ENCODE data around the gene ST7.

DNA sequence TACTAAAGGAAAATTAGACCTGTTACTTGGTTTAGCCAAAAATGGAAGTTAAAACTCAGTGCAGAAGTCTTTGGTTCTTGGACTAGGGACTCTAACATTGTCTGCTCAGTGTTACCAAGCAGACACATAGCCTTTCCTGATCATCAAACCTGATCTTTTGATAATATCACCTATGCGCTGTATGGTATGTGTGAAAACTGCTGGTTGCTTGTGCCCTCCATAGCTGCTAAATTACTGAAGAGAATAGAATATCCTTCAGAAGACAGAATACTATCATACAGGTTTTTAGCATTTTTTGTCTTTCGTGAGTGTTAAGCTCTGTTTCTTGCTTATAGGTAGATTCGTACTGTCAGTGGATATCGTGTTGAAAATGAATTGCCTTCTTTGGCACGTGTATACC, 68.7 kb downstream of the ST7 start:
- peak; percentile 38; the same call in 1 of the 2 replicates for TF ChIP-seq GATA2 (IDR thresholded peaks at IDR 0.05; ENCODE audit: low read depth, low read length)
- TF ChIP-seq GATA3 (IDR thresholded peaks at IDR 0.05; ENCODE audit: low read depth, low read length) = no peak; the same call in 1 of the 2 replicates

Data from SH-SY5Y (cell line).